ENCODE data around the gene TBC1D10A. TPM values are rescaled to one million over a fixed set of nuclear protein-coding genes. Genes with fewer than 3 reads are reported as not detected.

TBC1D10A gene
- total RNA-seq, 2 donors from 2014 or later = 46.1 to 51.2 TPM

DNA sequence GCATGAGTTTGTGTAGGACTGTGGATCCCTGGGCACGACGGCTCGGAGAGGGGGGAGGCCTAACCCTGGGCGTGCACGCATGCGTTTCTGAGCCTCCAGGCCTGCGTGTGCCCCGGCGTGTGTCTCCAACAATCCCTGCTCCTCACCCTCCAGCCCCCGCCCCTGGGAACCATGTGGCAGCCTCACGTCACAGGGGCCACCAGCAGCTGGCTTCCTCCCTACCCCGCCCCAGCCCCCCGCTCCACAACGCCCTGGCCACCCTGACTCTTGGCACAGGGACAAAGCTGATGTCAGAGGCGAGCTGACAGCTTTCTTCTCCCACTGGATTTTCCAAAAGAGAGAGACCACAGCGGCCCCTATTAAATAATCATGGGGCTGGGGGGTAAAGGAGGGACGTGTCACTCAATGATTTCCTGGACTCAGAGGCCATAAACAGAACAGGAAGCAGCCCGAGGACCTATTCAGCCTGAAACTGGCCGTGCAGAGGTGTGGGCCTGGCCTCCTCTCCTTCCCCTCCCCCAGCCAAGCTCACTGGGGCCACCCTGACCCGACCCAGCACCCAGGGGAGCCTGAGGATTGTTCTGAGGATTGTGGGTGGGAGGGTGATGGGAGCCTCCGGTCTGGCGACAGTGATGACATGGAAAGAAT, 73.4 kb downstream of the TBC1D10A start:
- intact Hi-C loops (cut with DNase I) = no loop called here
- Histone ChIP-seq H3K36me3 (no peaks in the 10 kb centered on the region), H3K4me1 (replicated peaks) (peaks cover 3% of the 10 kb centered on the region), H3K27me3 (replicated peaks; ENCODE audit: insufficient read depth) (no peaks in the 10 kb centered on the region), H3K27ac (peak overlapping the region; percentile 0 to 36), H3K4me3 (no peak overlapping the region), H3K9me3 (no peaks in the 10 kb centered on the region)
- DNase-seq (ENCODE audit: low spot score) = no peak
- 25% methylated on average over 20 of the region's 22 CpGs for WGBS
- TF ChIP-seq POLR2A (IDR thresholded peaks at IDR 0.05) (no peak), POLR2AphosphoS5 (IDR thresholded peaks at IDR 0.05) (no peak)
- TF ChIP-seq, protein P1, sequence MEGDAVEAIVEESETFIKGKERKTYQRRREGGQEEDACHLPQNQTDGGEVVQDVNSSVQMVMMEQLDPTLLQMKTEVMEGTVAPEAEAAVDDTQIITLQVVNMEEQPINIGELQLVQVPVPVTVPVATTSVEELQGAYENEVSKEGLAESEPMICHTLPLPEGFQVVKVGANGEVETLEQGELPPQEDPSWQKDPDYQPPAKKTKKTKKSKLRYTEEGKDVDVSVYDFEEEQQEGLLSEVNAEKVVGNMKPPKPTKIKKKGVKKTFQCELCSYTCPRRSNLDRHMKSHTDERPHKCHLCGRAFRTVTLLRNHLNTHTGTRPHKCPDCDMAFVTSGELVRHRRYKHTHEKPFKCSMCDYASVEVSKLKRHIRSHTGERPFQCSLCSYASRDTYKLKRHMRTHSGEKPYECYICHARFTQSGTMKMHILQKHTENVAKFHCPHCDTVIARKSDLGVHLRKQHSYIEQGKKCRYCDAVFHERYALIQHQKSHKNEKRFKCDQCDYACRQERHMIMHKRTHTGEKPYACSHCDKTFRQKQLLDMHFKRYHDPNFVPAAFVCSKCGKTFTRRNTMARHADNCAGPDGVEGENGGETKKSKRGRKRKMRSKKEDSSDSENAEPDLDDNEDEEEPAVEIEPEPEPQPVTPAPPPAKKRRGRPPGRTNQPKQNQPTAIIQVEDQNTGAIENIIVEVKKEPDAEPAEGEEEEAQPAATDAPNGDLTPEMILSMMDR (IDR thresholded peaks at IDR 0.05) = no peak

DNA sequence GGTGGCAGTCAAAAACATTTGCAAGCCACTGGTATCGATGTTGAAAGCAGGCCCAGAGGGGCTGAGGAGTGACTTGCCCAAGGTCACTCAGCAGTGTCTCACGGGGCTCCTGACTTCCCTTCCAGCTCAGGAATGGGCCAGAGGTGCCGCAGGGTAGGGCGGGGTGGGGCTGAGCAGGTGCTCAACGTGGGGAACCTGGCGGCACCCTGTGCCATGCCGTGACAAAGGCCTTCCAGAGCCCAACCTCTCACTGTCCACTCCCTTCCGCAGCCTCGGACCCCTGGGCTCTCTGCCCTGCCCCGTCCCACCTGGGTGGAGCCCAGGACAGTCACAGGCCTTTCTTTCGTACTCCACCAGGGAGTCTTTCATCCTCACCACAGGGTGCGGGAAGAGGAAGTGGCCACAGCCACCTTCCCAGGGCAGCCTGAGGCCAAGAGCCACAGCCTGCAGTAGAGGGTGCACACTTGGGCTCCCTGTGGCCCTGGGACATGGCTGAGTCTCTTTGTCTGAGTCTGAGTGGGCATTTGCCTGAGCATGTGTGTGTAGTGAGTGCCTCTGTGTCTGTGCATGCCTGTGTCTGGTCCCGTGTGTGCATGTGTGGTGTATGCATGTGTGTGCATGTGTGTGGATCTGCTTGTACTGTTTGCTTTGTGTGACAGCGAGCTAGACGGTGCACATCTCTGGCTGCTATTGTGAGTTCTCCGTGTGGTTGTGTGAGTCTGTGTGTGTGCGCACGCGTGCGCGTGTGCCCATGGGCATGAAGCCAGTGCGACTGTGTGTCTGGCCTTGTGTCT, 74.1 kb downstream of the TBC1D10A start:
- no peak for TF ChIP-seq POLR2AphosphoS5 (IDR thresholded peaks at IDR 0.05)
- TF ChIP-seq, protein P1 (IDR thresholded peaks at IDR 0.05) = no peak
- no peak for TF ChIP-seq POLR2A (IDR thresholded peaks at IDR 0.05)
- Histone ChIP-seq H3K4me1 (replicated peaks) (peaks cover 3% of the 10 kb centered on the region), H3K27me3 (replicated peaks; ENCODE audit: insufficient read depth) (no peaks in the 10 kb centered on the region), H3K27ac (peak overlapping the region; percentile 0 to 36), H3K36me3 (no peaks in the 10 kb centered on the region), H3K9me3 (no peaks in the 10 kb centered on the region), H3K4me3 (no peak overlapping the region)
- no peak for DNase-seq (ENCODE audit: low spot score)
- WGBS = 71% methylated on average over 22 of the region's 22 CpGs
- intact Hi-C loops (cut with DNase I) = no loop called here

DNA sequence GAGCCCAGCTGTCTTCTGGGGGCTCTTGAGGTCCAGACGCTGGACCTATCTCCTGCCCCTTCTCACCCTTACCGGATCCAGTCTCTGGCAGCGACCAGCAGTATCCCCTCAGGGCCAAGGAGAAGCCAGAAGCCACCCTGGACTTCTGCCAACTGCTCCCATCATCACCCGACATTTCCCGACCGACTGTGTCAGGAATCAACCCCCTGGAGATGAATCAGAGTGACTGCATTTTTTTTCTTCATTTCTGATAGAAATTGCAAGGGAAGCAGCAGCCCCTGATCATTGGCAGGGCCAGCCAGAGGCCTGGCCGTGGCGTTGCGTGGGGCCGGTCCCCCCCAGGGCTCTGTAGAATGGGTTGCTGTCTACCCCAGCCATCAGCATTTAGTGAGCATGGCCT, 75.0 kb downstream of the TBC1D10A start:
- no peak for TF ChIP-seq POLR2A (IDR thresholded peaks at IDR 0.05)
- intact Hi-C loops (cut with DNase I) = no loop called here
- no peaks in the 10 kb centered on the region for H3K9me3 ChIP-seq
- no peaks in the 10 kb centered on the region for H3K36me3 ChIP-seq
- DNase-seq (ENCODE audit: low spot score) = no peak
- no peak overlapping the region for H3K27ac ChIP-seq
- peaks cover 3% of the 10 kb centered on the region for H3K4me1 ChIP-seq (replicated peaks)
- H3K27me3 ChIP-seq (replicated peaks; ENCODE audit: insufficient read depth) = no peaks in the 10 kb centered on the region
- 60% methylated on average over 10 of the region's 10 CpGs for WGBS
- H3K4me3 ChIP-seq = no peak overlapping the region

DNA sequence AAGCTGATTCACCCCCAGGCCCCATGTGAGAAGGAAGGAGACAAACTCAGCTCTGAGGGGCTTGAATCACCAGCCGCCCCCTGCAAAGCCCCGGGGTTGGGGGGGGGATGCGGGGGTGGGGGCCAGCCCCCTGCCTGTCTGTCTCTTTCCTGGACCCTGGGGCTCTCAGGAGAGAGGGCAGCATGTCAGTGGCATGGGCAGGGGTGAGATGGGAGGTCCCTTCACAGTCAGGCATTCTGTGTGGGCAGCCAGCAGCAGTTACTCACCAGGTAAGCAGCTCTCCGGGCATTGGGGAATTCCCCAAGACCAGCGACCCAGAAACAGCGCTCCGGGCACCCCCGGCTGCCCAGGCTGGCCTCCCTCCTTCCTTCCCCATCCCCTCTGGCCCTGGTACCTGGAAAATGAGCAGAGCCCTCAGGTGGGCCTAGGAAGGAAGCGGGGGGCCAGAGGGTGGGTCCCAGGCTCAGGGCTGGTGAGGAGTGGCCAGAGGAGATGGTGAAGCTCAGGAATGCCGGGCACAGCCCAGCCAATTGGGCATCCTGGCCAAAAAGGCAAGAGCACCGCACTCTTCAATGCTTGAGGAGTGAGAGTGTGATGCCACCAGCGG, 76.0 kb downstream of the TBC1D10A start:
- intact Hi-C loops (cut with DNase I) = no loop called here
- DNase-seq (ENCODE audit: low spot score) = no peak

DNA sequence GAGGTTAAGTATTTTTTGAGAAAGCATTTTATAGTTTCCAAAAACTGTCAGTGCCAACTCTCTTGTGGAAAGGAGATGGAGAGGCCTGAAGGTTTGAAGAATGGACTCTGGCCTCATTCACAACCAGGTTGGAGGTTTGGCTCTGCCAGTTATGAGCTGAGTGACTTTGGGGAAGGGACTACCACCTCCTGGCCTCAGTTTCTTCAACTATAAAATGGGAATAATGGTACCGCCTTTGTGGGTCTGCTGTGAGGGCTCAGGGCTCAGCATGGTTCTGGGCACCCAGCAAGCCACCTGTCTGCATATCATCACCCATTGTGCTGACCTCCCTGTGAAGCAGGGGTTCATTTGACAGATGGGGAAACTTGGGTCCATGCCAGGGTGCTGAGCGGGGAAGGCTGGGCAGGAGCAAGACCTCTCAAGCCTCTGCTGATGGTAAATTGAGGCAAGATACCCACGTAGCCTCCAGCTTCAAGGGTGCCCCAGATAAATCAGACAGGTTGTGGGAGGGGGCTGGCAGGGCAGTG, 76.6 kb downstream of the TBC1D10A start:
- no peaks in the 10 kb centered on the region for H3K36me3 ChIP-seq
- intact Hi-C loops (cut with DNase I) = no loop called here
- H3K4me1 ChIP-seq (replicated peaks) = no peaks in the 10 kb centered on the region
- 97% methylated on average over 3 of the region's 3 CpGs for WGBS
- H3K27ac ChIP-seq = no peak overlapping the region
- DNase-seq (ENCODE audit: low spot score) = no peak
- no peaks in the 10 kb centered on the region for H3K27me3 ChIP-seq (replicated peaks; ENCODE audit: insufficient read depth)
- H3K9me3 ChIP-seq = no peaks in the 10 kb centered on the region
- H3K4me3 ChIP-seq = no peak overlapping the region
- TF ChIP-seq, protein P1 (IDR thresholded peaks at IDR 0.05) = no peak
- TF ChIP-seq POLR2AphosphoS5 (IDR thresholded peaks at IDR 0.05) = no peak
- TF ChIP-seq POLR2A (IDR thresholded peaks at IDR 0.05) = no peak

More for the DNA sequence above, 76.0 kb downstream of the TBC1D10A start:
- Histone ChIP-seq H3K4me1 (replicated peaks) (peaks cover under 1% of the 10 kb centered on the region), H3K4me3 (no peak overlapping the region), H3K27ac (no peak overlapping the region), H3K27me3 (replicated peaks; ENCODE audit: insufficient read depth) (no peaks in the 10 kb centered on the region), H3K36me3 (no peaks in the 10 kb centered on the region), H3K9me3 (no peaks in the 10 kb centered on the region)
- TF ChIP-seq POLR2AphosphoS5 (IDR thresholded peaks at IDR 0.05) (no peak), POLR2A (IDR thresholded peaks at IDR 0.05) (no peak)
- TF ChIP-seq, protein P1 (IDR thresholded peaks at IDR 0.05) = no peak
- WGBS = 53% methylated on average over 12 of the region's 12 CpGs

Measured in prostate gland (tissue), 2 donors.